Mesendoderm (in vitro differentiated cells): ENCODE data around the gene PYGB.

ENCODE experiments used
- DNase-seq: peaks from one replicate; pipeline ENCODE4 v3.0.0; 2013
- H2AK5ac ChIP-seq: 2 replicates; pipeline ENCODE4 v1.6.1; 2013; ENCODE audit warnings: low read length, inconsistent platforms
- H2BK120ac ChIP-seq: 2 replicates; pipeline ENCODE4 v1.6.1; 2013; ENCODE audit warnings: low read depth, mild to moderate bottlenecking, low read length, moderate library complexity, mixed read lengths
- H2BK15ac ChIP-seq: replicated peaks from 2 replicates; pipeline ENCODE4 v1.6.1; 2013; ENCODE audit warnings: low read depth, mild to moderate bottlenecking, moderate library complexity
- H2BK5ac ChIP-seq: 2 replicates; pipeline ENCODE4 v1.6.1; 2013; ENCODE audit warnings: low read length, inconsistent platforms
- H3K18ac ChIP-seq: 2 replicates; pipeline ENCODE4 v1.6.1; 2013; ENCODE audit warnings: mild to moderate bottlenecking, low read length, mixed read lengths
- H3K23ac ChIP-seq: one replicate; pipeline ENCODE4 v1.6.1; 2013; ENCODE audit warnings: low read length
- H3K27ac ChIP-seq: 2 replicates; pipeline ENCODE4 v1.5.1; 2013; ENCODE audit warnings: low read depth, mild to moderate bottlenecking, inconsistent platforms, low read length, moderate library complexity
- H3K27me3 ChIP-seq: 2 replicates; pipeline ENCODE4 v1.6.1; 2013; ENCODE audit warnings: low read length, control low read depth, mild to moderate bottlenecking, inconsistent platforms; ENCODE audit not compliant: insufficient read depth, poor library complexity
- H3K36me3 ChIP-seq: 2 replicates; pipeline ENCODE4 v1.6.1; 2013; ENCODE audit warnings: low read length, inconsistent platforms; ENCODE audit not compliant: control insufficient read depth, insufficient read depth
- H3K4ac ChIP-seq: one replicate; pipeline ENCODE4 v1.6.1; 2013; ENCODE audit warnings: low read depth, mild to moderate bottlenecking, low read length, moderate library complexity
- H3K4me1 ChIP-seq: 2 replicates; pipeline ENCODE4 v1.6.1; 2013; ENCODE audit warnings: low read depth, low read length, inconsistent platforms; ENCODE audit not compliant: control insufficient read depth
- H3K4me2 ChIP-seq: 2 replicates; pipeline ENCODE4 v1.6.1; 2013; ENCODE audit warnings: low read length
- H3K4me3 ChIP-seq: 2 replicates; pipeline ENCODE4 v1.5.1; 2013; ENCODE audit warnings: mild to moderate bottlenecking, low read length
- H3K56ac ChIP-seq: one replicate; pipeline ENCODE4 v1.6.1; 2013; ENCODE audit warnings: low read length
- H3K79me1 ChIP-seq: 2 replicates; pipeline ENCODE4 v1.6.1; 2013; ENCODE audit warnings: low read length, inconsistent platforms
- H3K79me2 ChIP-seq: 2 replicates; pipeline ENCODE4 v1.6.1; 2013; ENCODE audit warnings: mild to moderate bottlenecking, low read length; ENCODE audit not compliant: control insufficient read depth, insufficient read depth
- H3K9ac ChIP-seq: 2 replicates; pipeline ENCODE4 v1.6.1; 2013; ENCODE audit warnings: low read length, inconsistent platforms
- H4K5ac ChIP-seq: one replicate; pipeline ENCODE4 v1.6.1; 2013; ENCODE audit warnings: low read length
- H4K8ac ChIP-seq: one replicate; pipeline ENCODE4 v1.6.1; 2013; ENCODE audit warnings: low read depth, mild to moderate bottlenecking, control low read depth, low read length, moderate library complexity
- WGBS: extraction: QIAGEN DNeasy Blood & Tissue Kit; methylation state at CpG from one replicate; pipeline ENCODE4 v1.1.7; 2013; ENCODE audit warnings: low lambda C conversion rate, missing lambda C conversion rate; ENCODE audit not compliant: insufficient coverage; ENCODE audit errors: extremely low coverage; 5-methylcytosine and 5-hydroxymethylcytosine counted together

The PYGB gene

GRCh38 chr20:25224941-25225340 is 22.9 kb upstream of the PYGB start:
- Histone ChIP-seq H3K4me1 (peaks cover 4% of the 10 kb centered on the region), H3K4me3 (no peak overlapping the region), H3K56ac (no peak overlapping the region), H3K4ac (no peak overlapping the region), H3K9ac (no peak overlapping the region), H3K79me1 (no peaks in the 10 kb centered on the region), H3K79me2 (no peaks in the 10 kb centered on the region), H3K27ac (no peak overlapping the region), H3K4me2 (no peak overlapping the region), H2BK120ac (no peak overlapping the region), H2AK5ac (no peak overlapping the region), H3K27me3 (no peaks in the 10 kb centered on the region), H3K18ac (no peak overlapping the region), H2BK5ac (no peak overlapping the region), H4K8ac (no peak overlapping the region), H3K23ac (no peak overlapping the region), H4K5ac (no peak overlapping the region), H3K36me3 (no peaks in the 10 kb centered on the region), H2BK15ac (no peak overlapping the region)
- DNase-seq, result no peak
- no CpG with 5 or more reads among the region's 16 CpGs for WGBS

DNA sequence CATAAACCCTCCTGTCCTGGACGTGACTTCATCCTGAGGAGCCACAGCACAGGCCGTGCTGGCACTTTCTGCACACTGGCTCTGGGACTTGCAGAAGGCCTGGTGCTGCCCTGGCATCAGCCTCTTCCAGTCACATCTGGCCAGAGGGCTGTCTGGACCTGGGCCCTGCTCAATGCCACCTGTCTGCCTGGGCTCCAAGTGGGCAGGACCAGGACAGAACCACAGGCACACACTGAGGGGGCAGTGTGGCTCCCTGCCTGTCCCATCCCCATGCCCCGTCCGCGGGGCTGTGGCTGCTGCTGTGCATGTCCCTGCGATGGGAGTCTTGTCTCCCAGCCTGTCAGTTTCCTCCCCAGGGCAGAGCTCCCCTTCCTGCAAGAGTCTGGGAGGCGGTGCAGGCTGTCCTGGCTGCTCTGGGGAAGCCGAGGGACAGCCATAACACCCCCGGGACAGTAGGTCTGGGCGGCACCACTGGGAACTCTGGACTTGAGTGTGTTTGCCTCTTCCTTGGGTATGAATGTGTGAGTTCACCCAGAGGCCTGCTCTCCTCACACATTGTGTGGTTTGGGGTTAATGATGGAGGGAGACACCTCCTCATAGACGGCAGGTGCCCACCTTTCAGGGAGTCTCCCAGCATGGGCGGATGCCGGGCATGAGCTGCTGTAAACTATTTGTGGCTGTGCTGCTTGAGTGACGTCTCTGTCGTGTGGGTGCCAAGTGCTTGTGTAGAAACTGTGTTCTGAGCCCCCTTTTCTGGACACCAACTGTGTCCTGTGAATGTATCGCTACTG is 22.0 kb upstream of the PYGB start:
- H3K4ac ChIP-seq, result no peak overlapping the region
- H2BK15ac ChIP-seq, result no peak overlapping the region
- no peak overlapping the region for H2AK5ac ChIP-seq
- no peaks in the 10 kb centered on the region for H3K36me3 ChIP-seq
- no peak overlapping the region for H3K4me2 ChIP-seq
- H3K79me2 ChIP-seq, result no peaks in the 10 kb centered on the region
- no peaks in the 10 kb centered on the region for H3K79me1 ChIP-seq
- no peaks in the 10 kb centered on the region for H3K27me3 ChIP-seq
- H3K56ac ChIP-seq, result no peak overlapping the region
- H3K23ac ChIP-seq, result no peak overlapping the region
- WGBS, result no CpG with 5 or more reads among the region's 16 CpGs
- H3K9ac ChIP-seq, result no peak overlapping the region
- H2BK120ac ChIP-seq, result no peak overlapping the region
- H4K8ac ChIP-seq, result no peak overlapping the region
- no peak overlapping the region for H4K5ac ChIP-seq
- no peak for DNase-seq
- H3K4me3 ChIP-seq, result no peak overlapping the region
- H2BK5ac ChIP-seq, result no peak overlapping the region
- H3K18ac ChIP-seq, result no peak overlapping the region
- peaks cover 4% of the 10 kb centered on the region for H3K4me1 ChIP-seq
- H3K27ac ChIP-seq, result no peak overlapping the region

GRCh38 chr20:25226433-25227316 is 21.2 kb upstream of the PYGB start:
- H3K4me1 ChIP-seq, result peaks cover 4% of the 10 kb centered on the region
- no peak overlapping the region for H3K4me3 ChIP-seq
- H3K4me2 ChIP-seq, result no peak overlapping the region
- H4K8ac ChIP-seq, result no peak overlapping the region
- peak overlapping the region; percentile 15 for H3K56ac ChIP-seq
- H3K4ac ChIP-seq, result no peak overlapping the region
- no peak overlapping the region for H2BK120ac ChIP-seq
- H3K79me2 ChIP-seq, result no peaks in the 10 kb centered on the region
- no peak for DNase-seq
- no peak overlapping the region for H3K27ac ChIP-seq
- no peak overlapping the region for H2BK15ac ChIP-seq
- no peak overlapping the region for H3K23ac ChIP-seq
- no peaks in the 10 kb centered on the region for H3K79me1 ChIP-seq
- H2BK5ac ChIP-seq, result no peak overlapping the region
- no peak overlapping the region for H3K18ac ChIP-seq
- H3K9ac ChIP-seq, result no peak overlapping the region
- no peak overlapping the region for H2AK5ac ChIP-seq
- no peak overlapping the region for H4K5ac ChIP-seq
- H3K27me3 ChIP-seq, result no peaks in the 10 kb centered on the region
- H3K36me3 ChIP-seq, result no peaks in the 10 kb centered on the region
- no CpG with 5 or more reads among the region's 28 CpGs for WGBS

DNA sequence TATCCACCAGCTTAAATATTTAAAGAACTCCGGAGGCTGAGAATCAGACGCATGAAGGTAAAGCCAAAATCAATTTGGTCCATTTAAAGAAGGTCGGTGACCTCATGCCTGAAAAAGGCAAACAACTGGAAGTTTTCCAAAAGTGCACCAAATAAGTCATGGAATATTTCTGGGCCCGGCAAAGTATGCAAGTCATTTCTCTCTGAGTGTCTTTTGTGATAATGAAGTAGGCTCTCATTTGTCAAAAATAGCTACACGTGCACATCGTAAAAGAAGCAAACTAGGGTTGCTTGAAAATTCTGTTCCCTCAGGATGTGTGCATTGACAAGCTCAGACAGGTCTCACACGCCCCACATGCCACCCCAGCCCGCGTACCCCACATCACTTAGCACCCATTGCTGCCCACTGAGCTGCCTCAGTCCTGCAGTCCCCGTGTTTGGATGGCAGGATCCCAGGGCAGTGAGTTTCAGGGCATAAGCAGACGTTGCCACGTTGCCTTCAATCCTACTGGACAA is 20.5 kb upstream of the PYGB start:
- Histone ChIP-seq H3K27me3 (no peaks in the 10 kb centered on the region), H2BK5ac (no peak overlapping the region), H3K79me1 (no peaks in the 10 kb centered on the region), H3K4me2 (no peak overlapping the region), H3K36me3 (no peaks in the 10 kb centered on the region), H2BK120ac (no peak overlapping the region), H3K23ac (no peak overlapping the region), H2BK15ac (no peak overlapping the region), H3K4me3 (no peak overlapping the region), H3K18ac (no peak overlapping the region), H3K79me2 (no peaks in the 10 kb centered on the region), H3K56ac (no peak overlapping the region), H2AK5ac (no peak overlapping the region), H3K9ac (no peak overlapping the region), H4K5ac (no peak overlapping the region), H3K4ac (no peak overlapping the region), H3K4me1 (peaks cover 4% of the 10 kb centered on the region), H4K8ac (no peak overlapping the region), H3K27ac (no peak overlapping the region)
- no CpG with 5 or more reads among the region's 12 CpGs for WGBS
- DNase-seq, result no peak

- H3K79me1 ChIP-seq, result no peaks in the 10 kb centered on the region
- H4K5ac ChIP-seq, result no peak overlapping the region
- H3K4me1 ChIP-seq, result no peaks in the 10 kb centered on the region
- no peak overlapping the region for H2BK5ac ChIP-seq
- no peak overlapping the region for H3K27ac ChIP-seq
- no peak overlapping the region for H4K8ac ChIP-seq
- no peak overlapping the region for H2BK120ac ChIP-seq
- no peak overlapping the region for H3K18ac ChIP-seq
- H2BK15ac ChIP-seq, result no peak overlapping the region
- no peak overlapping the region for H3K23ac ChIP-seq
- no peak overlapping the region for H2AK5ac ChIP-seq
- H3K79me2 ChIP-seq, result no peaks in the 10 kb centered on the region
- H3K4ac ChIP-seq, result no peak overlapping the region
- H3K36me3 ChIP-seq, result no peaks in the 10 kb centered on the region
- WGBS, result no CpG with 5 or more reads among the region's 23 CpGs
- H3K56ac ChIP-seq, result no peak overlapping the region
- H3K4me3 ChIP-seq, result no peak overlapping the region
- no peak for DNase-seq
- H3K9ac ChIP-seq, result no peak overlapping the region
- no peak overlapping the region for H3K4me2 ChIP-seq
- no peaks in the 10 kb centered on the region for H3K27me3 ChIP-seq
Observed at GRCh38 chr20:25229486-25230165, 18.3 kb upstream of the PYGB start.
